GM21381 (cell line): ENCODE results near the gene INTS7.
"Not testable (repeated sequence)": the region's sequence is repeated elsewhere in the genome, so short reads cannot be mapped to it uniquely, and the experiment has no call there.

ENCODE experiments used
- ATAC-seq: cut with Tn5 transposase; IDR thresholded peaks from one replicate; pipeline ENCODE4 v1.9.1; 2021; ENCODE audit warnings: mild to moderate bottlenecking, moderate library complexity; ENCODE audit not compliant: unreplicated experiment

INTS7 gene

DNA sequence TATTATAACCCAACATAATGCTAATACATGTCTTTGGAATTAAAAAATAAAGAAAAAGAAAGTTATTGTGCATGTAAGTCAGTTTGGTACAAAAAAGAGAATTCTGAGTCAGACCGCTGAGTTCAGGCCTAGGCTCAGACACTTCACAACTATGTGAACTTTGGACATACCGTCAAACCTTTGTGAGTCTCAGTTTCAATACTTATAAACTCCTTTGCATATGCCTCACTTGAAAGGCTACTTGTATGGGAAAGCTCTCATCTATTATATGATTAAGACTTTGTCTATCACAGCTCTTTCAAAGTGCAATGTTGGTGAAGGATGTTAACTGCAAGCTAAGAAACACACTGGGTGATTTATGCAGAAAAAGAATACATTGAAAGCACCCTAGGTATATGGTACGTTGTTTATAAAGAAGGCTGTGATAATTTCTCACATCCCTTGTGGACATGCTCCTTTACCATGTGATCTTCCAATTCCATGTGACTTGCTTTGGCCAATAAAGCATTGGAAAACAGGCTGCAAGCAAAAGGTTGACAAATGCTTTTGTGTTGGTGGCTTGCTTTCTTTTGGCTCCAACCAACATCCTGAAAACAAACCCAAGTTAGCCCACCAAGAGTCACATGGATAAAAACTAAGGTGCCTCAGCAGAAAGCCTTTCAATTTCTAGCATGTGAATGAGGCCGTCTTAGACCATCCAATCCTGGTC is 49.6 kb downstream of the INTS7 start:
- ATAC-seq = peak; percentile 90

DNA sequence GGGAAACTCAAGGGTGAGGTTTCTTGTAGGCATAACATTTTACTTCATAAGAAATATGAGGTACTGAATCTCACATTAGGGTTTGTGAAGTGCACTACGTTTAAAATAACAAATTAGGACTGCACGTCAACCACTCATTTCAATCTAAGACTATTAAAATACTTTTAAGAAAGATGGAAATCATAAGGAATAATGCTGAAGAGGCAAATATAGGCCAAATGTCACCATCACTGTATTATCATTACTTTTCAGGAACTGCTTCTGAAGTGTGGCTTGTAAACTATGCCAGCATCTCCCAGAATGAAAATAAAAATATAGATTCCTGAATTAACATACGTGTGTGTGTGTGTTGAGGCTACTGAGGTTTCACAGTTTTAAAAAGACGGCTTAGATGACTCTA is 56.8 kb downstream of the INTS7 start:
- no peak for ATAC-seq

DNA sequence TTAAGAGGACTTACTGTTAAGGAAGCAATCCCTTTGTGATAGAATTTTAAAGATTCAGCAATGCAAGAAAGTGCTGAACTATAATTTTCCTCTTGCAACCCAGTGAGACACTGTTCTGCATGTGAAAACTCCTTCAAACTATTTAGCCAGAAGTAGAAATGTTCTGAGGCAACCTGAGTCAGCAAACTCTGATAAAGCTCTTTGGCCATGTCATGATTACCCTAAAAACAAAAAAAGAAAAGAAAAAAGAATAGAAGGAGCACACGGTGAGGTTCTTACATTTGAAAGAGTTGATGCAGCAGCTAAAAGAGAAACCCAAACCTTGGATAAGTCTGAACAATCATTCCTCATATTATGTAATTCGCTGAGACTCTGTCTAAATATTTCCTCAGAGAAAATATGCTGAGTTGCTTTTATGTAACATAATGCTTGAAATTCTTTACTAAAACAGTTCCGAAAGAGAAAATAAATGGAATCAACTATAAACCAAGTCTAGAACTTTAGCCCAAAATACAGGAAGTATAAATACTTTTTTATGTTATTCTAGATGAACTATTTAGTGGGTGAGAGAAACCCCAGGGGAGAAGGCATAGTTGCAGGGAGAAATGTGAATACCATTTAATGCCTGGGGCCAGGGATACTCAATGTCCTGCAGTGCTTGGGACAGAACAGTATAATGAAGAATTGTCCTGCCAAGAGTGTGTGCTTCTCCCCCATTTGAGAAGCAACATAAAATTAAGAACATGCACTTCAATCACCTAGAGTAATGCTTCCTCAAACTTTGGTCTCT is 60.0 kb downstream of the INTS7 start:
- ATAC-seq = no peak

DNA sequence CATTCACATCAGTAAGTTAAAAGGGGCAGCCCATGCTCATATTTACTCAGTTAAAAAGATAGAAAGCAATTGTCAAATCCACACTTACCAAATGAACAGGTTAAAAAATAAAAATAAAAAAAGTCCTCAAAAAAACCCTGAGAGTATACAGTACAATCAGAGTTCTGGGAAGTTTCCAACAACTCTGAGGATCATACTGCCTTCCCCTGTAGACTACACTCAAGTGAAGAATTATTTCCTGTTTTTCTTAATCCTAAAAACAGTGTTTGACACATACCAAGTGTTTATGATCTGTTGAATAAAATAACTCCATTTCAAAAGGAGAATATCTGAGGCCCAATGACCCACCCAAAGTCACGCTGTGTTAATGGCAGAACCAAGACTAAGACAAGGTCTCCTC is 61.8 kb downstream of the INTS7 start:
- ATAC-seq = no peak

DNA sequence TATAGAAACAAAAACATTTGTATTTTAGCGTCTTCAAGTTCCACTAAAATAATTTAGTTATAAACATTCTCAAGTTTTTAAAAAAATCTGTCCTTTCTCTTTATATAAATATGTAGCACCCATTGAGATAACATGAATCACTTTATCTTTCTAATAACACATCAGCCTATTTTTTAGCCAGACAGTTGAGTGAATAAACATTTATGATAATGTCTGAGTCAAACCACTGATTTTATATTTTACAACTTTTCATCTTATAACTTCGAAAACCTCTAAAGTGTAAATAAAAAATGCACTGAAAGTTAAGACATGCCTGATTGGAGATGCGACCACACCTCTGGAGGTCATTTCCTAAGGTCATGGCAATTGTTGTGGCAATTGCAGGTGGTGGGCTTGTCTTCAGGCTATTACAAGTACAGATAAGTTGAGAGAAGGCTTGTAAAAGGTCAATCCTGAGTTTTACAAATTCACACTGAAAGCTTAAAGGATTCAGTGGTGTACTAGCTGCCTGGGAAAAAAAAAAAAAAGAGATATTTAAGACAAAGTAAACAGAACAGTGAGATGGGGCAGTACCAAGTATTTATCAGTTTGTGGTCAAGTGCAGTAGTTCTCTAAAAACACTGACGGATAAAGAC is 67.0 kb downstream of the INTS7 start:
- ATAC-seq = no peak

DNA sequence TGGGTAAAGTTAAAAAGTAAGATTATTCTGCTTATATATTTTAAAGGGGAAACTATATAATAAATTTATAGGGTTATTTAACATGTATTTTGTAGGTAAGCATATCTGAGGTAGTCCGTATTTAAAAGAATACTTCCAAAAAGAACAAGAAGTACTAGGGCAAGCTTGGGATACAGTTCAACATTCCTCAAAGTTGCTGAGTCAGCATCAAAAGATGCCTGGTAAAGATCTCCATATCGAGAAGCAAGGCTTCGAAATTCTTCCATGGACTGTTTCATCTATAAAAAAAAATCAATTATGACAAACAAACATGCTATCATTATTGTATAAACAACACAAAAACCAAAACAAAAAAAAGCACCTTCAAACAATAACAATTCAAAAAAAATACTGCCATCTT is 67.7 kb downstream of the INTS7 start:
- no peak for ATAC-seq

DNA sequence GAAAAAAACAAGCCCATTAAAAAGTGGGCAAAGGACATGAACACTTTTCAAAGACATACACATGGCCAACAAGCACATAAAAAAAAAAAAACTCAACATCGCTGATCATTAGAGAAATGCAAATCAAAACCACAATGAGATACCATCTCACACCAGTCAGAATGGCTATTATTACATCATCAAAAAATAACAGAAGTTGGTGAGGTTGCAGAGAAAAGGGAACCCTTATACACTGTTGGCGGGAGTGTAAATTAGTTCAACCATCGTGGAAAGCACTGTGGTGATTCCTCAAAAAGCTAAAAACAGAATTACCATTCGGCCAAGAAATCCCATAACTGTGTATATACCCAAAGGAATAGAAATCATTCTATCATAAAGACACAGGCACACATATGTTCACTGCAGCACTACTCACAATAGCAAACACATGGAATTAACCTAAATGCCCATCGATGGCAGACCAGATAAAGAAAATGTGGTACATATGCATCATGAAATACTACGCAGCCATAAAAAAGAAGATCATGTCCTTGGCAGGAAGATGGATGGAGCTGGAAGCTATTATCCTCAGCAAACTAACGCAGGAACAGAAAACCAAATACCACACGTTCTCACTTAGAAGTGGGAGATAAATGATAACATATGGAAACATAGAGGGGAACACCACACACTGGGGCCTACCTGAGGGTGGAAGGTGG is 70.1 kb downstream of the INTS7 start:
- no peak for ATAC-seq

DNA sequence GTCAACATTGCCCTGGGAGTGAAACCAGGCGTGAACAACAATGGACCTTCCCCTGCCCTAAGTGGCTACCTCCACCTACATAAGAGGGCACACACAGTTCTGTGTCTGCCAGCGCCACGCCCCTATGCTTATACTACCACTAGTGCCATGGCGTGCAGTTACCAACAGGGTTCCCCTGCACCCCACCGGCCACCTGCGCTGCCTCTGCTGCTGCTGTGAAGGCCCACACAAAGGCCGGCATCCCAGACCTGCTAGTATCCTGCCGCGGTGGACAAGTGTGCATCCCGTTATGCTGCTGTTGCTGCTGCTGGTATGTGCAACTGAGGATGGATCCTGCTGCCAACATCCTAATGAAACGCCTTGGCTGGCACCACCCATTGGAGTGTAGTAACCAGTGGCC is 75.7 kb downstream of the INTS7 start:
- no peak for ATAC-seq

DNA sequence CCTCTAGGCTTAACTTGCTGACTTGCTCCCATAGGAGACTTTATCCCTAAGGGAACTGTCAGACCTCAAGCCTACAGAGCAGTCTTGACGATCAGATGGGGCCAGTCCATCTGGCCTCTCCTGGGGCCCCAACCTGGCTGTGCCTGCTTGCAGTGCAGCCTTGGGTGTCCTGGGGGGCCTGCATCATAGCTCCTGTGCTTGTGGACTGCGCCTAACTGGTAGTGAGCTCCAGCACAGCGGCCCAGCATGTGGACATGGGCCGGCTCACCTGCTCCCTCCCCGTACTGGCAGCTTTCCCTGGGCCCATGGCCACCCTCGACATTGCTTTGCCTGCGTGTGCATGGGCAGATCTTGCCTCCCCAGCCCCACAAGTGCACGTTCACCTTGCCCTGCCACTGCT is 76.1 kb downstream of the INTS7 start:
- no peak for ATAC-seq

DNA sequence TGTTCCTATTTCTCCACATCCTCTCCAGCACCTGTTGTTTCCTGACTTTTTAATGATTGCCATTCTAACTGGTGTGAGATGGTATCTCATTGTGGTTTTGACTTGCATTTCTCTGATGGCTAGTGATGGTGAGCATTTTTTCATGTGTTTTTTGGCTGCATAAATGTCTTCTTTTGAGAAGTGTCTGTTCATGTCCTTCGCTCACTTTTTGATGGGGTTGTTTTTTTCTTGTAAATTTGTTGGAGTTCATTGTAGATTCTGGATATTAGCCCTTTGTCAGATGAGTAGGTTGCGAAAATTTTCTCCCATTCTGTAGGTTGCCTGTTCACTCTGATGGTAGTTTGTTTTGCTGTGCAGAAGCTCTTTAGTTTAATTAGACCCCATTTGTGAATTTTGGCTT is 81.3 kb downstream of the INTS7 start:
- not testable (repeated sequence) for ATAC-seq

DNA sequence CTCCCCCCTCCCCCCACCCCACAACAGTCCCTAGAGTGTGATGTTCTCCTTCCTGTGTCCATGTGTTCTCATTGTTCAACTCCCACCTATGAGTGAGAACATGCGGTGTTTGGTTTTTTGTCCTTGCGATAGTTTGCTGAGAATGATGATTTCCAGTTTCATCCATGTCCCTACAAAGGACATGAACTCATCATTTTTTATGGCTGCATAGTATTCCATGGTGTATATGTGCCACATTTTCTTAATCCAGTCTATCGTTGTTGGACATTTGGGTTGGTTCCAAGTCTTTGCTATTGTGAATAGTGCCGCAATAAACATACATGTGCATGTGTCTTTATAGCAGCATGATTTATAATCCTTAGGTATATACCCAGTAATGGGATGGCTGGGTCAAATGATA is 81.8 kb downstream of the INTS7 start:
- ATAC-seq = not testable (repeated sequence)

DNA sequence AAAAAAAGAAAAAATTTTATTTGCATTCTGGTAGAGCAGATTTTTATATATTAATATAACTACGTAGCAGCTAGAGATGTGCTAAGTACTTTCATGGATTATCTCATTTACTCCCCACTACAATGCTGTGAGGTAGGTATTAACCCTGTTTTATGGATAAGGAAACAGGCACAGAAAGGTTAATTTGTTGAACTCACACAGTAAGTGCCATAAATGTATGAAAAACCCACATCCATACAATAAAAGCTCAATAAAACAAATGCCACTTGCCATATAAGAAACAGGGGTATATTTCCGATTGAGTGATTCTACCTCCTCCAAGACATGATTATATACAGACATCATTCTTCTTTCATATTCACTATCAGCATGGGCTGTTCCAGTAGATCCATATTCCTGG is 83.1 kb downstream of the INTS7 start:
- ATAC-seq = no peak

DNA sequence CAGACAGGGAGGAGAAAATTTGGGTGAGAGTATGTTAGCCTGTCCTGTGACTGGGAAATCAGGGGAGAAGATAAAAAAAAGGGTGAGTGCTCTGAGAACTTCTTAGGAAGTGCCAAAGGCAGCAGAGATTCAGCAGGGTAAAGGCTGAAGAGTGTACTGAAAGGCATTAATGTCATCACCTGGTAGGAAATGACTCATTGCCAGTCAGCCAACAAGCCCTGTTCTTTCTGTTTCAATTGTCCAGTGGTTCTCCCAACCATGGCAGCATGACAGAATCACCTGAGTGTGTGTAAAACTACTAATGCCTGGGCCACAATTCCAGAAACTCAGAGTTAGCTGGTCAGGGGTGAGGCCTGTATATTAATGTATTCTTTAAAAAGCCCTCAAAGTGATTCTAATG is 83.5 kb downstream of the INTS7 start:
- peak; percentile 98 for ATAC-seq

DNA sequence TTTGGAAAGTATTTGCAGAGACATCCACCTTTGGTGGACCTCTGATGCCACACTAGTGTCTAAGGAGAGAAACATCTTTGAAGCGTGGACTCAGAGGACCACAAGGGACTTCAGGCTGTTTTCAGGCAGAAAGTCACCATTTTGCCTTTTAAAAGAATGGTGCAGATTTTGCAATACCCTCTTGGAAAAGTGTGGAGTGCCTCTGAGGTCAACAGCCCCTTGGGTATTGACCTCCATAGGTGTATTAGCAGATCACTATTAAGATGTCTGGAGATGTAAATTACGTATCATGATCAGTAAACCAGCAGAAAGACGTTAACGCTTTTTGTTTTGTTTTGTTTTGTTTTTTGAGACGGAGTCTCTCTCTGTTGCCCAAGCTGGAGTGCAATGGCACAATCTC is 87.0 kb downstream of the INTS7 start:
- ATAC-seq = no peak

DNA sequence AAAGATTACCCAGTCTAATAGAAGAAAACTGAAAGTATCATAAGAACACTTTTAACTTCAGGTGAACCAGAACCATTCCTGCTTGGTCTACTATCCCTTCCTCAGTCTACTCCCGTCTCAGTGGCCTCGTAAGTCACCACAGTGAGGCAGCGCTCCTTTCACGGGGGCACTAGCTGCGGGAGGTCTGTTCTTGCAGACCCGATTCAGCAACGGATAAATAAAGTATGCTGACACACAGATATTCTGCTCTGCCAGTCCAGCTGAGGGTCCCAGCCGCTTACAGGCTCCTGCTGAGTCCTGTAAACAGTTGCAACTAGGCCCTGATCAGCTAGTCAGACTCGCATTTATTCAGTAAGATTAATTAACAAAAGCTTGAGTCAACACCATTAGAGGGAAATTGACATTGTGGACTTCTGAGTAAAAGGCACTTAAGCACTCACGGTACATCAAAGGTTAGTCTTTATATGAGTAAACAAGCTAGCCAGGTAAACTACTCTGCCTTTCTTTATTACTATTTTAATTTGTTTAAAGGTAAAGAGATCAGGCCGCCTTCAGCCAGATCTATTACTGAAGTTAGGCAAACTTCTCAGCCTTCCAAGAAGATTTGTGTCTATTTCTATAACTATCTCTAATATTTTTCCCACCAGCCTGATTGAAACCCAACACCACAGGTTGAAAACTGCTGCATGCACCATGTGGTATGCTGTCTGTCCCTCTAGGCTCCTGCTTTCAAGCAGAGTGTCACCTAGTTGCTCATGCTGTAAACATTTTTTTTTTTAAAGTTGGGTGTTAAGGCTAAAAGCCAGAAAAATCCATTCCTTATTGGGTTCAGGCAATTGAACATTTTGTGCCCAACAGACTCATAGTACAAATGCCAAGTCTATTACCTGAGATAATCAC is 87.7 kb downstream of the INTS7 start:
- ATAC-seq = no peak

DNA sequence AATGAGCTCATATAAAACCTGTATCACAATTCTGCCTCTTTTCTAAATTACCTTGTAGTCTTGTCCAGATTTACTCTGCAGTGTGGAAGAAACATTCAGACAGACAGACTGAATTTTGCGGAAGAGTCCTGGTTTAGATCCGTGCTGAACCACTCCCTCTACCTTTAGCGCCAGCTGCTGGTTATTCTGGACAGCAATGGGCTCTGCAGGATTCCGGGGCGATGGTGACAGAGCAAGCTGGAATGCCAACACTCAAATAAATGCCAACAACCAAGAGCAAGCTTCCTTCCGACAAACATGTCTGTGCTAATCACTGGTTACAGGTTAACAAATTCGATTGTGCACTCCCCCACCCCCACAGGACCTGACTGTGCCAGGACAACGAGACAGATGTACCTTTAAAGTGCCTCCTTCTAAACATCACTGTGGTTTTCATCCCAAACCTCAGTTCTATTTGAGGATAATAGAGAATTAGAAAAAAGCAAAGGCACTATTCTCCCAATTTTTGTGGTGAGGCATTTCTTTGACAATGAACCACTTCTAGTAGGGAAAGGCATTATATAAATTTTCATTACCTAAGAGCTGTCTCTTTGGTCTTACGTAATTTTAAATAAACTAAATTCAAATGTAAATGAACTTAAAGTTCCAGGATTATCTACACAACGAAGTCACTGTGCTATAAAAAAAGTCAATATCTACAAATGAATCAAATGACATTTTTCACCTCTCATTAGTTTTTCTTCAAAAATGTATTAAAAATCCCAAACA is 90.4 kb downstream of the INTS7 start:
- ATAC-seq = no peak

DNA sequence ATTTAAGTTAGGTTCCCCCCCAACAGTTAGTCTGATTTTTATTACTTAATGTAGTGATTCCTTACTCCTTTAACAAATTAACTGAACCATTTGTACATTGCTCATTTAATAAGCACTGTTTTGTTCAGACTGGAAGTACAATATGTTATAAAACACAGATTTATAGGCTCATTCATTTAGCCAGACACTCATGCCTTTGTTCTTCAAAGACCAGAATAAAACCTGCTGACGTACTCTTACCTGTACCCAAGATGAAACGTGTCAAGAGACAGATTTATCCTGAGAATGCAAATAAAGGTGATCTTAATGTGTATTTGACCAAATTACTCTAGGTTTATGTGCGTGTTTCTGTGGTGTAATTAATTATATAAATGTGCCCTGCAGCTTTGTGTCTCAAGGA is 92.8 kb downstream of the INTS7 start:
- ATAC-seq = no peak

DNA sequence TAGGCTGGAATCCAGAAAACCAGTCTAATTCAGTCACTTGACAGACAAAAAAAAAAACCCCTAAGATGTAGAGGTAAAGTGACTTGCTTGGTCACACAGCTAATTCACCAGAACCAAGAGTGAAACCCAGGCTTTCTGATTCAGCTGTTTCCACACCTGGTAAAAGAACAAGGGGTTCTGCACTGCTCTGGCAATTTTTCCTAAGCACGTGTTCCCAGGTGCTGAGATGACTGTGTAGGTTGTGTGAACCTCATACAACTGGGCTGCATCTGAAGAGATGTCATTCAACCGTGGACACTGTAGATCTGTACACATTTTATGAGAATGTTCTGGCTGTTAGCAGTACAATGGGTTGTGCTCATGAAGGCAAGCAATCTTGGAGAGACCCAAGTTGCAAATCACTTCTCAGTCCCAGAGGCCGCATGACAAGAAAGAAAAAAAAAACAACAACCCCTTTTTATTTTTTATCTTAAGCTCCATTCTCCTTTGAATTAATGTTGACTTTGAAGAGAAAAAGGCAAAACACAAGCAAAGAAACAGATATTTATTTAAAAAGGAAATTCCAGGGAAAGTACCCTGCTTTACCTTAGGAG is 95.4 kb downstream of the INTS7 start:
- peak; percentile 76 for ATAC-seq

DNA sequence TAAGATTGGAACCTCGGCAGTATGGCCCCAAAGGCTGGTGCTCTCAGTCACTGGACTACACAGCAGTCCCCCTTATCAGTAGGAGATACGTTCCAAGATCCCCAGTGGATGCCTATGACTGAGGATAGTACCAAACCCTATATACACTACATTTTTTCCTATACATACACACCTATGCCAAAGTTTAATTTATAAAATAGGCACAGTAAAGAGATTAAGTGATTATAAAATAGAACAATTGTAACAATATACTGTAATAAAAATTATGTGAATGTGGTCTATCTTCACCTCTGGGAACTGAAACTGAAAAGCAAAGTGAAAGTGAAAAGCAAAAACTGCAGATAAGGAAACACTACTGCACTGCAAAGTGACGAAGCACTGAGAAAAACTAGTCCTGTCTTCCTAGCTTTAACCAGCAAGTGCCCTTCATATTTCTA is 96.8 kb downstream of the INTS7 start:
- peak; percentile 33 for ATAC-seq
